LNCAP (cell line): ENCODE measurements around the gene HINT2.

Experiments
- CTCF ChIP-seq: fragments of 450-650 bp; IDR thresholded peaks from 2 replicates; pipeline ENCODE4 v1.5.1; 2017; ENCODE audit warnings: mild to moderate bottlenecking

The HINT2 gene

GRCh38 chr9:35816708-35817107, 1.9 kb upstream of the HINT2 start:
- TF ChIP-seq CTCF: no peak

- peak; percentile 27; the same call in 1 of the 2 replicates for TF ChIP-seq CTCF
These were observed 569 bp downstream of the HINT2 start for GRCh38 chr9:35814106-35814840.

GRCh38 chr9:35813434-35814105, 1.3 kb downstream of the HINT2 start:
- peak; percentile 28; the same call in 1 of the 2 replicates for TF ChIP-seq CTCF

DNA sequence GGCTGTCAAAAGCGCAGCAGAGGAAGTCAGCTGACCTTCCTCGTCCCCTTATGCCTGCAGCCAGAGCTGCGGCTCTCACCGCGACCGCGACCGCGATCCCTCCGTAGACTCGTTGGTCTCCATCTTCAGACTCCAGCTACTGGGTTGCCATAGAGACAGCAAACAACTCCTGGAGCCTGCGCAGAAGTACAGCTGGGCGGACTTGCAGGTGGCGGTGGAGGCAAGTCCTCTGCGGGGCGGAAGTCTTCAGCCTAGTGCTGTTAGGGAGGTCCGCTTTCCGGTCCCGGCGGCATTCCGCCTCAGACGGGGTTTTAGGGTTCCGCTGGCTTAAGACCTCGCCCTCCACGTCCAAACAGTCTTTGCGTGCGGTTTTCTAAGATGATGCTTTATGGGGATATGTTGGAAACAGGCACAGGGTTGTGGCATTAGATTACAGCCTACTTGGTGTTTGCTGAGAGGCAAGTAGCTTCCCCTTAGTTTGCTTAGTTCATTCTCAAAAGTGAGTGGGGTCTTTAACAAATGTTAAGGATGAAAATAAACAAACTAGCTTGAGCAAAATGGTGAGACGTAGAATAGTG, 2.7 kb downstream of the HINT2 start, which contains the start of gene SPAG8:
SPAG8 (minus strand) TSS at position 238 of the 578 bp plus-strand sequence; CDS start at position 123, 115 bp downstream.
- no peak for TF ChIP-seq CTCF

DNA sequence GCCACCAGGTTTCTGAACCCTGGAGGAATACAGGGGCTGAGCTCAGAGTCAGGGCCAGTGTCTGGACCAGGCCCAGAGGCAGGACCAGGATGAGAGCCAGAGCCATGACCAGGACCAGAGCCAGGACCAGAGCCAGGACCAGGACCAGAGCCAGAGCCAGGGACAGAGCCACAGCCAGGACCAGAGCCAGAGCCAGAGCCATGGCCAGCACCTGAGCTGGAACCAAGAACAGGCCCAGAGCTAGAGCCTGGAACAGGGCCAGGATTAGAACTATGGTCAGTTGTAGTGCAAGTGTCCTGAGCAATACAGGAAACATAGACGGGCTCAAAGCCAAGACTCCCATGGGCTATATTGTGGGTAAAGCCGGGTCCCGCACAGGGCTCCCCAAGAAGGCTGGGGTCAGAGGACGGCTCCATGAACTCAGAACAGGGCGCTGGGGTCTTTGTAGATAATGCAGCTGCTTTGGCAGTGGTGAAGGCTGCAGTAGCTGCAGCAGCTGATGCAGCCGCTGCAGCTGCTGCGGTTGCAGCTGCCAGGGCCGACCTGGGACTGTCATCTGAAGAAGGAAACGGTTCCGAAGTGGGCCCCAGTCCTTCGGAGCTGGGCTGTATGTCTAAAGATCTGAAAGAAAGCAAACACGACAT, 3.3 kb downstream of the HINT2 start:
- TF ChIP-seq CTCF: no peak

DNA sequence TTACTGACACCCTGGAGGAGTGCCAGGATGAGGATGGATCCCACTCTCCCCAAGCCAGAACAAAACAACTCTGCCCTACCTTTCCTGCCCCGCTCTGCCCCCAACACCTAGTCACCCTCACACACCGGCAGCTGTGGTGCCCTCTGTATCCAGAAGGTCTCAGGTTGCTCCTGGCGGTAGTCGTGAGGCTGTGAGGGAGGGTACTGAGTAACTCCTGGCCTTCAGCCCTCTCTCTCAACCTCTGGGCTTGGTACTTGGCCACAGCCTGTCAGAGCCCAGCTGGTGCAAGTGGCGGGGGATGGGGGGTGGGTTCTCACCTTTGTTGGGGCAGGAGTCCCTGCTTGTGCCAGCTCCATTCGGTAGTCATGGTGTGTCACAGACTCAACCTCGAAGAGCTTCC, 4.7 kb downstream of the HINT2 start:
- TF ChIP-seq CTCF: no peak

GRCh38 chr9:35808433-35808832, 6.4 kb downstream of the HINT2 start:
- no peak for TF ChIP-seq CTCF
